ENCODE measurements around the gene BUD23. TPM values are rescaled to one million over a fixed set of nuclear protein-coding genes. Genes with fewer than 3 reads are reported as not detected.

Gene BUD23
- total RNA-seq, 4 donors from 2014 or later, result 12.4 to 54.6 (median 31.5) TPM

GRCh38 chr7:73732397-73732796 lies 49.0 kb downstream of the BUD23 start:
- Histone ChIP-seq H3K9me3 (no peaks in the 10 kb centered on the region), H3K4me1 (no peaks in the 10 kb centered on the region), H3K4me3 (no peak overlapping the region), H3K36me3 (no peaks in the 10 kb centered on the region), H3K27ac (no peak overlapping the region), H3K27me3 (no peaks in the 10 kb centered on the region)
- no peak for DNase-seq
- TF ChIP-seq POLR2A (IDR thresholded peaks at IDR 0.05) (no peak), CTCF (IDR thresholded peaks at IDR 0.05) (no peak)
- intact Hi-C loops (cut with DNase I; ENCODE audit: low total_unique reads), result no loop called here

- TF ChIP-seq CTCF (IDR thresholded peaks at IDR 0.05) (peak; percentile 28 to 77 (median 53)), POLR2A (IDR thresholded peaks at IDR 0.05) (no peak)
- Histone ChIP-seq H3K4me3 (no peak overlapping the region), H3K4me1 (peaks cover 0 to 3% of the 10 kb centered on the region in 2 donors), H3K9me3 (no peaks in the 10 kb centered on the region), H3K27ac (no peak overlapping the region), H3K36me3 (no peaks in the 10 kb centered on the region), H3K27me3 (no peaks in the 10 kb centered on the region)
- intact Hi-C loops (cut with DNase I; ENCODE audit: low total_unique reads), result no loop called here
- peak; percentile 42 to 62 for DNase-seq
Measured at GRCh38 chr7:73734619-73735527, 51.5 kb downstream of the BUD23 start.

- H3K9me3 ChIP-seq, result no peaks in the 10 kb centered on the region
- intact Hi-C loops (cut with DNase I; ENCODE audit: low total_unique reads), result no loop called here
- no peak for TF ChIP-seq CTCF (IDR thresholded peaks at IDR 0.05)
- TF ChIP-seq POLR2A (IDR thresholded peaks at IDR 0.05), result no peak
- no peak overlapping the region for H3K27ac ChIP-seq
- H3K4me1 ChIP-seq, result peaks cover 0 to 3% of the 10 kb centered on the region in 2 donors
- H3K27me3 ChIP-seq, result no peaks in the 10 kb centered on the region
- no peaks in the 10 kb centered on the region for H3K36me3 ChIP-seq
- no peak for DNase-seq
- H3K4me3 ChIP-seq, result no peak overlapping the region
Measured at GRCh38 chr7:73735528-73735905, 52.1 kb downstream of the BUD23 start.

GRCh38 chr7:73736885-73737284 lies 53.5 kb downstream of the BUD23 start:
- intact Hi-C loops (cut with DNase I; ENCODE audit: low total_unique reads), result no loop called here

More at GRCh38 chr7:73736885-73737284, 53.5 kb downstream of the BUD23 start:
- Histone ChIP-seq H3K4me3 (no peak overlapping the region), H3K4me1 (peaks cover 0 to 3% of the 10 kb centered on the region in 2 donors), H3K27ac (no peak overlapping the region), H3K9me3 (no peaks in the 10 kb centered on the region), H3K36me3 (no peaks in the 10 kb centered on the region), H3K27me3 (no peaks in the 10 kb centered on the region)
- TF ChIP-seq CTCF (IDR thresholded peaks at IDR 0.05) (no peak), POLR2A (IDR thresholded peaks at IDR 0.05) (no peak)
- DNase-seq, result no peak
